Measurements from ENCODE around the gene ALOX12.
"Not testable (repeated sequence)": the region's sequence is repeated elsewhere in the genome, so short reads cannot be mapped to it uniquely, and the experiment has no call there.

- not testable (repeated sequence) for TF ChIP-seq CTCF, POLR2A (IDR thresholded peaks at IDR 0.05)
Measured at GRCh38 chr17:6950938-6951337, 44.9 kb upstream of the ALOX12 start.
